CD4-positive, alpha-beta T cell (primary cell): ENCODE data around the gene PDGFD. TPM values are rescaled to one million over a fixed set of nuclear protein-coding genes. Genes with fewer than 3 reads are reported as not detected.
A peak's percentile ranks its signal among the peaks of the same experiment; 100 is the strongest.

Experiments
- ATAC-seq: fragments of 200-7000 bp; cut with Tn5 transposase; one replicate; pipeline ENCODE4 v1.10.0; 2022; ENCODE audit warnings: mild to moderate bottlenecking; ENCODE audit not compliant: poor library complexity
- CTCF ChIA-PET: fragments of 350-600 bp; sonication (Branson Sonifier 250); formaldehyde crosslinking; loops from one replicate; lab custom pipeline; 2021; ENCODE audit warnings: antibody characterized with exemption, inconsistent platforms; lab: Charles Lee
- POLR2A ChIA-PET: fragments of 350-600 bp; sonication (Branson Sonifier 250); formaldehyde crosslinking; loops from one replicate; lab custom pipeline; 2021; ENCODE audit warnings: antibody characterized with exemption, inconsistent platforms; lab: Charles Lee
- DNase-seq, 14 experiments: peaks; one replicate each; pipeline ENCODE4 v3.0.0-alpha.2; 2013 to 2020; ENCODE audit warnings: mixed read lengths in 2 of 14
- H3K27ac ChIP-seq, 2 donors: one replicate each; pipeline versions ENCODE4 v1.5.1 to v1.7.0; 2013; ENCODE audit warnings: low read length in 2 of 2, low read depth in 1 of 2, mild to moderate bottlenecking in 1 of 2
- H3K27me3 ChIP-seq, 2 experiments: 1 replicate in 1 of 2; 2 replicates in 1 of 2; pipeline versions ENCODE4 v1.6.1 to v1.7.0; 2013; ENCODE audit warnings: low read length in 2 of 2, control low read depth in 1 of 2, mild to moderate bottlenecking in 1 of 2, moderate library complexity in 1 of 2; ENCODE audit not compliant: insufficient read depth in 2 of 2, control insufficient read depth in 1 of 2
- H3K36me3 ChIP-seq: one replicate; pipeline ENCODE4 v1.6.1; 2013; ENCODE audit warnings: low read length, control low read depth; ENCODE audit not compliant: insufficient read depth
- H3K4me1 ChIP-seq: one replicate; pipeline ENCODE4 v1.6.1; 2013; ENCODE audit warnings: low read length, control low read depth; ENCODE audit not compliant: insufficient read depth
- H3K4me3 ChIP-seq: one replicate; pipeline ENCODE4 v1.5.1; 2013; ENCODE audit warnings: mild to moderate bottlenecking, low read length, moderate library complexity
- H3K9me3 ChIP-seq, 2 experiments: 1 replicate in 1 of 2; 2 replicates in 1 of 2; pipeline versions ENCODE4 v1.6.1 to v1.7.0; 2013; ENCODE audit warnings: low read length in 2 of 2, mild to moderate bottlenecking in 2 of 2, control low read depth in 1 of 2, moderate library complexity in 1 of 2; ENCODE audit not compliant: control insufficient read depth in 1 of 2, insufficient read depth in 1 of 2
- H3K27ac Mint-ChIP-seq: one replicate; pipeline ENCODE4 v1.8.0; 2020; ENCODE audit warnings: mixed read lengths
- H3K27me3 Mint-ChIP-seq: one replicate; pipeline ENCODE4 v1.8.0; 2021; ENCODE audit warnings: mixed read lengths
- H3K36me3 Mint-ChIP-seq: one replicate; pipeline ENCODE4 v1.8.0; 2021; ENCODE audit warnings: low read depth, mixed read lengths
- H3K4me1 Mint-ChIP-seq: one replicate; pipeline ENCODE4 v1.8.0; 2021; ENCODE audit warnings: low read depth, mixed read lengths
- H3K4me3 Mint-ChIP-seq: one replicate; pipeline ENCODE4 v1.8.0; 2020; ENCODE audit warnings: mild to moderate bottlenecking, mixed read lengths
- H3K9me3 Mint-ChIP-seq: one replicate; pipeline ENCODE4 v1.8.0; 2020; ENCODE audit warnings: mixed read lengths
- CTCF ChIP-seq: fragments of 200-600 bp; IDR thresholded peaks from one replicate; pipeline ENCODE4 v1.8.0; 2022; ENCODE audit warnings: antibody characterized with exemption, mild to moderate bottlenecking
- intact Hi-C, 2 experiments: fragments of 100-400 bp; cut with DNase I in 1 of 2; cut with micrococcal nuclease in 1 of 2; formaldehyde crosslinking; loops; one replicate each; pipeline versions ENCODE4 v1.15.1 to v1.9.0; 2023 to 2025; cut with DNase I, micrococcal nuclease
- total RNA-seq, 174 experiments: library from RNA in 2 of 174; stranded (reverse) in 2 of 174; gene quantifications; one replicate each; pipeline ENCODE4 v1.2.3 and lab custom pipeline; 2021 to 2026

Gene PDGFD
- total RNA-seq, 2 experiments from 2014 or later = not detected

GRCh38 chr11:104169091-104169490, 5.1 kb upstream of the PDGFD start:
- H3K36me3 Mint-ChIP-seq = no peaks in the 10 kb centered on the region
- no peak overlapping the region for H3K4me3 ChIP-seq
- H3K9me3 Mint-ChIP-seq = peaks cover 2% of the 10 kb centered on the region
- no peak for TF ChIP-seq CTCF
- H3K4me1 ChIP-seq = no peaks in the 10 kb centered on the region
- no peaks in the 10 kb centered on the region for H3K27me3 ChIP-seq
- H3K27ac Mint-ChIP-seq = no peak overlapping the region
- DNase-seq (no peak), ATAC-seq (no peak)
- H3K4me3 Mint-ChIP-seq = no peak overlapping the region
- CTCF ChIA-PET = no interaction called here
- H3K4me1 Mint-ChIP-seq = no peaks in the 10 kb centered on the region
- no peaks in the 10 kb centered on the region for H3K9me3 ChIP-seq
- H3K27me3 Mint-ChIP-seq = peaks cover 18% of the 10 kb centered on the region
- no peaks in the 10 kb centered on the region for H3K36me3 ChIP-seq
- no peak overlapping the region for H3K27ac ChIP-seq
- POLR2A ChIA-PET = no interaction called here
- intact Hi-C loops = no loop called here

- H3K4me3 ChIP-seq = no peak overlapping the region
- Mint-ChIP-seq H3K4me3 (no peak overlapping the region), H3K27me3 (peaks cover 53% of the 10 kb centered on the region), H3K4me1 (no peaks in the 10 kb centered on the region), H3K9me3 (no peaks in the 10 kb centered on the region), H3K36me3 (no peaks in the 10 kb centered on the region), H3K27ac (no peak overlapping the region)
- no peaks in the 10 kb centered on the region for H3K9me3 ChIP-seq
- no peak for DNase-seq
- TF ChIP-seq CTCF = no peak
- peaks cover 4 to 7% of the 10 kb centered on the region in 2 experiments for H3K27me3 ChIP-seq
- no peaks in the 10 kb centered on the region for H3K36me3 ChIP-seq
- ChIA-PET POLR2A (no interaction called here), CTCF (no interaction called here)
- intact Hi-C loops = no loop called here
- H3K4me1 ChIP-seq = peaks cover 6% of the 10 kb centered on the region
- no peak overlapping the region for H3K27ac ChIP-seq
- ATAC-seq = no peak
These were observed 1.1 kb upstream of the PDGFD start for GRCh38 chr11:104165014-104165413.

GRCh38 chr11:104163100-104164027, 583 bp downstream of the PDGFD start:
- Mint-ChIP-seq H3K36me3 (no peaks in the 10 kb centered on the region), H3K9me3 (no peaks in the 10 kb centered on the region), H3K27ac (no peak overlapping the region), H3K4me3 (no peak overlapping the region), H3K4me1 (no peaks in the 10 kb centered on the region), H3K27me3 (peaks cover 54% of the 10 kb centered on the region)
- TF ChIP-seq CTCF = no peak
- ChIA-PET POLR2A (no interaction called here), CTCF (no interaction called here)
- intact Hi-C loops = no loop called here
- Histone ChIP-seq H3K4me3 (peak overlapping the region; percentile 7), H3K9me3 (no peaks in the 10 kb centered on the region), H3K4me1 (peaks cover 6% of the 10 kb centered on the region), H3K36me3 (no peaks in the 10 kb centered on the region), H3K27ac (no peak overlapping the region), H3K27me3 (peaks cover 4 to 7% of the 10 kb centered on the region in 2 experiments)
- ATAC-seq (no peak), DNase-seq (no peak)
